PC-3 (cell line): ENCODE measurements around the gene PRAMEF17. TPM values are rescaled to one million over a fixed set of nuclear protein-coding genes. Genes with fewer than 3 reads are reported as not detected.
"Not testable (repeated sequence)": the region's sequence is repeated elsewhere in the genome, so short reads cannot be mapped to it uniquely, and the experiment has no call there.

Experiments used
- ATAC-seq: fragments of 200-7000 bp; cut with Tn5 transposase; 2 replicates; pipeline ENCODE4 v1.9.1; 2020; ENCODE audit warnings: mild to moderate bottlenecking, moderate library complexity
- BruUV-seq: library from RNA; stranded (reverse); fragments of 400-500 nt; replicated peaks from 2 replicates; lab custom pipeline; 2021; lab: Mats Ljungman, UMichigan
- CTCF ChIA-PET: fragments of 300-600 bp; sonication (Branson Sonifier 250); formaldehyde crosslinking; loops from one replicate; lab custom pipeline; 2022; ENCODE audit warnings: antibody characterized with exemption; lab: Charles Lee
- POLR2A ChIA-PET: fragments of 300-600 bp; sonication (Branson Sonifier 250); formaldehyde crosslinking; loops from one replicate; lab custom pipeline; 2022; ENCODE audit warnings: antibody characterized with exemption; ENCODE audit not compliant: unreplicated experiment; lab: Charles Lee
- DNase-seq: peaks from one replicate; pipeline ENCODE4 v3.0.0-alpha.2; 2015
- H2AFZ ChIP-seq: fragments of 300-600 bp; sonication (generic); 2 replicates; pipeline ENCODE4 v1.6.0; 2016; ENCODE audit warnings: antibody characterized with exemption, low read length
- H3F3A ChIP-seq: fragments of 300-600 bp; sonication (generic); one replicate; pipeline ENCODE4 v1.6.0; 2017; ENCODE audit warnings: antibody characterized with exemption, low read length, control low read depth, mild to moderate bottlenecking; ENCODE audit not compliant: unreplicated experiment
- H3K27ac ChIP-seq: fragments of 300-600 bp; sonication (generic); 2 replicates; pipeline ENCODE4 v1.5.1; 2016; ENCODE audit warnings: mild to moderate bottlenecking, low read length
- H3K27me3 ChIP-seq: fragments of 300-600 bp; sonication (generic); 2 replicates; pipeline ENCODE4 v1.6.1; 2016; ENCODE audit warnings: low read length, mixed read lengths
- H3K36me3 ChIP-seq: fragments of 300-600 bp; sonication (generic); 2 replicates; pipeline ENCODE4 v1.6.1; 2016; ENCODE audit warnings: low read depth, mixed run types, low read length, mixed read lengths
- H3K4me1 ChIP-seq: fragments of 300-600 bp; sonication (generic); 2 replicates; pipeline ENCODE4 v1.5.1; 2016; ENCODE audit warnings: low read length; ENCODE audit not compliant: insufficient read depth
- H3K4me2 ChIP-seq: fragments of 300-600 bp; sonication (generic); 2 replicates; pipeline ENCODE4 v1.6.0; 2016; ENCODE audit warnings: low read length
- H3K4me3 ChIP-seq: fragments of 300-600 bp; sonication (generic); 2 replicates; pipeline ENCODE4 v1.5.1; 2016; ENCODE audit warnings: mild to moderate bottlenecking, low read length, mixed read lengths
- H3K79me2 ChIP-seq: fragments of 300-600 bp; sonication (generic); 2 replicates; pipeline ENCODE4 v1.6.1; 2017; ENCODE audit warnings: low read length, mixed read lengths
- H3K9ac ChIP-seq: fragments of 300-600 bp; sonication (generic); 2 replicates; pipeline ENCODE4 v1.6.0; 2016; ENCODE audit warnings: mild to moderate bottlenecking, low read length
- H3K9me2 ChIP-seq: fragments of 300-600 bp; sonication (generic); replicated peaks from 2 replicates; pipeline ENCODE4 v1.6.1; 2016; ENCODE audit warnings: mixed run types, low read length, mixed read lengths
- H3K9me3 ChIP-seq: fragments of 300-600 bp; sonication (generic); 2 replicates; pipeline ENCODE4 v1.6.1; 2016; ENCODE audit warnings: low read length, mixed read lengths
- H4K20me1 ChIP-seq: fragments of 300-600 bp; sonication (generic); 2 replicates; pipeline ENCODE4 v1.6.1; 2016; ENCODE audit warnings: low read length, mixed read lengths
- EZH2 ChIP-seq: fragments of 300-600 bp; sonication (generic); IDR thresholded peaks from one replicate; pipeline ENCODE4 v1.6.1; 2017; ENCODE audit warnings: antibody characterized with exemption, mild to moderate bottlenecking, low read length; ENCODE audit not compliant: unreplicated experiment
- EZH2phosphoT487 ChIP-seq: fragments of 300-600 bp; sonication (generic); IDR thresholded peaks from 2 replicates; pipeline ENCODE4 v1.6.1; 2018; ENCODE audit warnings: mild to moderate bottlenecking, antibody characterized with exemption, low read length, borderline replicate concordance
- intact Hi-C: fragments of 100-400 bp; cut with micrococcal nuclease; formaldehyde crosslinking; loops from 2 replicates; pipeline ENCODE4 v1.9.0; 2023
- total RNA-seq: library from RNA; depleted of rRNA; stranded (reverse); fragments of >200 nt; gene quantifications from 2 replicates; pipeline ENCODE4 v1.2.3, GENCODE V29; 2014
- TF ChIP-seq, protein P1 (sequence below): fragments of 300-600 bp; sonication (generic); conservative IDR thresholded peaks from 2 replicates; pipeline ENCODE4 v1.5.1; 2017; ENCODE audit warnings: antibody characterized with exemption, low read depth, mild to moderate bottlenecking, low read length

PRAMEF17 gene
- total RNA-seq, 1 experiment from 2014 or later = not detected

DNA sequence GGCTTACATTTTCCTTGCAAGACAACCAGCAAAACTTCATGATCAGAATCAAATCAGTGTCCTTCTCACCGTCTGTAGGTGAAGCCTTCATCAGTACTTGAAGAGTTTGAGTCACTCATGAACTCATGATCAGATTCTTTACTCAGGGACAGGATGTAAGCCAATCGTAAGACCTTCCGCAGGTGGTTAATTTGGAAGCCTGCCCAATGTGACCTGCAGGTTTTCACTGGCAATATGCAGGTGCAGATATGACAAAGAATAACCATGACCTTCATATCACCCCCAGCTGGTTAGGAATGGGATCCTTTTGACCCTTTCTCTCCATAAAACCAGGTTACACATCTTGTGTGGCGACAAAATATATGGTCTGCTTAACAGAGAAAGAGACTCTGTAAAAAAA is 18.4 kb downstream of the PRAMEF17 start:
- H2AFZ ChIP-seq = no peak overlapping the region

DNA sequence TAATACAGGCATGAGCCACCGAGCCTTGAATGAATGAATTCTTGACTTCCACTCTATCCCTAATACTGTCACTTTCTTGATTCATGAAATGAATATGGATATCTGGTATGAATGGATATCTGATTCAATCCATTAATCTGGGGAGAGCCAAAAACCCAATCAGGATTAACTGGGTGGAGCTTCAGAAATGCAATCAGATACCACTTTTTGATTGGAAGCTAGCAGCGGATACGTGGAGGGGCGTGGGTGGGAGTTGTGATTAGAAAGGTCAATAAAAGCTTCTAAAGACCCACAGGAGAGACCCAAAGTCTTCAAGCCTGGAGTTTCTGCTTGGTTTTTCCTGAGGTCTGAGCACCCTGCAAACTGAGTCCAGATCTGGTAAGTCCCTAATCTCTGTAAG is 20.7 kb downstream of the PRAMEF17 start, which contains the start of gene PRAMEF20:
PRAMEF20 (plus strand) TSS at position 301 of the 400 bp plus-strand sequence. CDS start 5,905 bp downstream, outside the sequence.
- H3K27ac ChIP-seq, H3K9me2 ChIP-seq, H3K4me1 ChIP-seq, H2AFZ ChIP-seq, POLR2A ChIA-PET, H3K9me3 ChIP-seq, H4K20me1 ChIP-seq, DNase-seq, H3K36me3 ChIP-seq, H3K27me3 ChIP-seq, ATAC-seq, intact Hi-C loops, H3K79me2 ChIP-seq, H3F3A ChIP-seq, H3K4me2 ChIP-seq, BruUV-seq, H3K4me3 ChIP-seq, H3K9ac ChIP-seq, CTCF ChIA-PET: not testable (repeated sequence)

More for the DNA sequence above, 18.4 kb downstream of the PRAMEF17 start:
- Histone ChIP-seq H3K4me3 (no peak overlapping the region), H3K79me2 (no peaks in the 10 kb centered on the region), H4K20me1 (no peaks in the 10 kb centered on the region), H3K9me3 (no peaks in the 10 kb centered on the region), H3K9ac (no peak overlapping the region), H3K4me1 (0 out of 2 replicates have a peak, but pooled peaks cover 1% of the 10 kb centered on the region), H3K9me2 (no peaks in the 10 kb centered on the region), H3K27ac (no peak overlapping the region), H3K4me2 (no peak overlapping the region), H3K36me3 (no peaks in the 10 kb centered on the region), H3F3A (no peaks in the 10 kb centered on the region), H3K27me3 (peaks cover 13% of the 10 kb centered on the region)
- intact Hi-C loops = no loop called here
- TF ChIP-seq, protein P1, sequence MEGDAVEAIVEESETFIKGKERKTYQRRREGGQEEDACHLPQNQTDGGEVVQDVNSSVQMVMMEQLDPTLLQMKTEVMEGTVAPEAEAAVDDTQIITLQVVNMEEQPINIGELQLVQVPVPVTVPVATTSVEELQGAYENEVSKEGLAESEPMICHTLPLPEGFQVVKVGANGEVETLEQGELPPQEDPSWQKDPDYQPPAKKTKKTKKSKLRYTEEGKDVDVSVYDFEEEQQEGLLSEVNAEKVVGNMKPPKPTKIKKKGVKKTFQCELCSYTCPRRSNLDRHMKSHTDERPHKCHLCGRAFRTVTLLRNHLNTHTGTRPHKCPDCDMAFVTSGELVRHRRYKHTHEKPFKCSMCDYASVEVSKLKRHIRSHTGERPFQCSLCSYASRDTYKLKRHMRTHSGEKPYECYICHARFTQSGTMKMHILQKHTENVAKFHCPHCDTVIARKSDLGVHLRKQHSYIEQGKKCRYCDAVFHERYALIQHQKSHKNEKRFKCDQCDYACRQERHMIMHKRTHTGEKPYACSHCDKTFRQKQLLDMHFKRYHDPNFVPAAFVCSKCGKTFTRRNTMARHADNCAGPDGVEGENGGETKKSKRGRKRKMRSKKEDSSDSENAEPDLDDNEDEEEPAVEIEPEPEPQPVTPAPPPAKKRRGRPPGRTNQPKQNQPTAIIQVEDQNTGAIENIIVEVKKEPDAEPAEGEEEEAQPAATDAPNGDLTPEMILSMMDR = no peak
- no peak for TF ChIP-seq EZH2phosphoT487
- no peak for TF ChIP-seq EZH2
- ChIA-PET POLR2A (no interaction called here), CTCF (no interaction called here)
- BruUV-seq = no TSS peak
- ATAC-seq (no peak), DNase-seq (no peak)

- POLR2A ChIA-PET = no interaction called here
- Histone ChIP-seq H3K4me1 (no peaks in the 10 kb centered on the region), H3K4me3 (no peak overlapping the region), H3K9me3 (no peaks in the 10 kb centered on the region), H3K27me3 (peaks cover 7% of the 10 kb centered on the region), H3K4me2 (no peak overlapping the region), H3F3A (no peaks in the 10 kb centered on the region), H3K27ac (no peak overlapping the region), H3K9me2 (no peaks in the 10 kb centered on the region), H3K36me3 (no peaks in the 10 kb centered on the region), H3K9ac (no peak overlapping the region), H3K79me2 (no peaks in the 10 kb centered on the region), H2AFZ (no peak overlapping the region), H4K20me1 (no peaks in the 10 kb centered on the region)
- intact Hi-C loops = no loop called here
- DNase-seq = no peak
- no TSS peak for BruUV-seq
- ATAC-seq = no peak
- CTCF ChIA-PET = no interaction called here
- TF ChIP-seq EZH2 (no peak), EZH2phosphoT487 (no peak)
- TF ChIP-seq, protein P1 = no peak
Observed at GRCh38 chr1:13430495-13430894, 41.1 kb downstream of the PRAMEF17 start.
